Loucy (cell line): ENCODE data around the gene GRK2.

Source experiments
- EZH2phosphoT487 ChIP-seq: fragments of 200-600 bp; IDR thresholded peaks from 2 replicates; pipeline ENCODE4 v1.6.1; 2018; ENCODE audit warnings: antibody characterized with exemption, mild to moderate bottlenecking, moderate library complexity, borderline replicate concordance
- TF ChIP-seq, protein P1 (sequence below): fragments of 200-600 bp; sonication (generic); conservative IDR thresholded peaks from 2 replicates; pipeline ENCODE4 v1.5.1; 2014; ENCODE audit warnings: mild to moderate bottlenecking, antibody characterized with exemption, low read length

DNA sequence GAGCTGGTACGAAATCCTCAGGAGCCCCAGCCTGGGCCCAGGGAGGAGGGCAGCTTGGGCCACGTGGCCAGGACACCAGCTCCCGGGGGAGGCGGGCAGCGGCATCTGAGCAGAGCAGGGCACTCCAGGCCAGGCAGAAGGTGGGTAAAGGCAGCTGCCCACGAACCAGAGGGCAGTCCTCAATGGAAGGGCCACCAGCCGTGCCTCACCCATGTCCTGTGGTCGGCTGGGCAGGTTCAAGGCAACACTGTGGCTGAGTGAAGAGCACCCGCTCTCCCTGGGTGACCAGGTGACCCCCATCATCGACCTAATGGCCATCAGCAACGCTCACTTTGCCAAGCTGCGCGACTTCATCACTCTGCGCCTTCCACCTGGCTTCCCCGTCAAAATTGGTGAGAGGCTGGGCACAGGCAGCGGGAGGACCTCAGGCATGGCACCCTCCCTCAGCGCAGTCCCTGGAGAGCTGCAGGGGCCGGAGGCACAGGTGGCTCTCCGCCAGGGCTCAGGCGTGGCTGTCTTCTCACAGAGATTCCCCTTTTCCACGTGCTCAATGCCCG, 34.6 kb downstream of the GRK2 start:
- TF ChIP-seq, protein P1, sequence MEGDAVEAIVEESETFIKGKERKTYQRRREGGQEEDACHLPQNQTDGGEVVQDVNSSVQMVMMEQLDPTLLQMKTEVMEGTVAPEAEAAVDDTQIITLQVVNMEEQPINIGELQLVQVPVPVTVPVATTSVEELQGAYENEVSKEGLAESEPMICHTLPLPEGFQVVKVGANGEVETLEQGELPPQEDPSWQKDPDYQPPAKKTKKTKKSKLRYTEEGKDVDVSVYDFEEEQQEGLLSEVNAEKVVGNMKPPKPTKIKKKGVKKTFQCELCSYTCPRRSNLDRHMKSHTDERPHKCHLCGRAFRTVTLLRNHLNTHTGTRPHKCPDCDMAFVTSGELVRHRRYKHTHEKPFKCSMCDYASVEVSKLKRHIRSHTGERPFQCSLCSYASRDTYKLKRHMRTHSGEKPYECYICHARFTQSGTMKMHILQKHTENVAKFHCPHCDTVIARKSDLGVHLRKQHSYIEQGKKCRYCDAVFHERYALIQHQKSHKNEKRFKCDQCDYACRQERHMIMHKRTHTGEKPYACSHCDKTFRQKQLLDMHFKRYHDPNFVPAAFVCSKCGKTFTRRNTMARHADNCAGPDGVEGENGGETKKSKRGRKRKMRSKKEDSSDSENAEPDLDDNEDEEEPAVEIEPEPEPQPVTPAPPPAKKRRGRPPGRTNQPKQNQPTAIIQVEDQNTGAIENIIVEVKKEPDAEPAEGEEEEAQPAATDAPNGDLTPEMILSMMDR, result no peak
- no peak for TF ChIP-seq EZH2phosphoT487
